GM12872 (cell line): ENCODE results near the gene ABCB9.

Experiments used
- CTCF ChIP-seq: IDR thresholded peaks from 3 replicates; pipeline ENCODE4 v1.5.1; 2011; ENCODE audit warnings: low read depth, mild to moderate bottlenecking, low read length, moderate library complexity; ENCODE audit not compliant: insufficient read depth

The ABCB9 gene

GRCh38 chr12:122899887-122900286, 66.4 kb downstream of the ABCB9 start:
- no peak for TF ChIP-seq CTCF

DNA sequence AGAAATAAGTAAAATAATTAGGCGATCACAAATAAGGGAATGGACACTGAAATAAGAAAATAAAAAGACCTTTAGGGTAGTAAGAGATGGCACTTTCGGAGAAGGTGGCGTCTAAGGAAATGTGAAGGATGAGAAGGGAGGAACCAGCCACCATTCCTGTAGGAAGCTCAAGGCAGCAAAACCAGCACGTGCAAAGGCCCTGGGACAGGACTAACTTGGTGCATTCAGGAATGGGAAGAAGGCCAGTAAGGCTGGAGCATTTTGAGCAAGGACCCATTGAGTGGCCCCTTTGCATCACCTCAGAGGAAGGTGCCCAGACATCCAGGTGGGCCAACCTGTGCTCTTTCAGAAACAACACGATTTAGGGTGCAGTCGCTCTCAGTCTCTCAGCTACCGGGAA, 69.6 kb downstream of the ABCB9 start:
- no peak for TF ChIP-seq CTCF

- no peak for TF ChIP-seq CTCF
Observed at GRCh38 chr12:122895704-122896636, 70.3 kb downstream of the ABCB9 start, which contains the start of gene VPS37B. TSS of gene VPS37B (minus strand) at chr12:122896124. CDS start at chr12:122896062, 62 bp downstream.

DNA sequence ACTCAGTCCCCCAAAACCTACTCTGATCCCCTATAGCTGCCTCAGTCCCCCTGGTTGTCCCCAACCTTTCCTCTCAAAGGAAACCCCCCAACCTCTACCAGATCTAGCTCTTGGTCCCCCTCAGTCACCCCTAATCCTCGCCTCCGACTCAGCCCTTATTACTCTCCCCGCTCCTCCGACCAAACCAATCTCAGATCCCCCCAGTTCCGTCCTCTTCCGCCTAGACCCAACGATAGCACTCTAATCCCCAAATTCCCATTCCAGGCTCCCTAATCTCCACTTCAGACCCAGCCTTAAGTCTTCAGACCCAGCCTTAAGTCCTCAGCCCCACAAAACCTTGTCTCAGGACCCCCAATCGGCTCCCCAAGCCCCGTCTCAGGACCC, 71.0 kb downstream of the ABCB9 start:
- TF ChIP-seq CTCF = no peak

GRCh38 chr12:122894193-122895121, 71.8 kb downstream of the ABCB9 start:
- no peak for TF ChIP-seq CTCF

GRCh38 chr12:122893208-122894153, 72.8 kb downstream of the ABCB9 start:
- no peak for TF ChIP-seq CTCF
